K562 (cell line): ENCODE measurements around the gene CASTOR1. TPM values are rescaled to one million over a fixed set of nuclear protein-coding genes. Genes with fewer than 3 reads are reported as not detected.
A peak's percentile ranks its signal among the peaks of the same experiment; 100 is the strongest.

ENCODE experiments used
- ATAC-seq: fragments of 200-7000 bp; cut with Tn5 transposase; 3 replicates; pipeline ENCODE4 v1.9.1; 2020; ENCODE audit warnings: moderate library complexity
- BruUV-seq: library from RNA; stranded (reverse); fragments of 400-500 nt; replicated peaks from 2 replicates; lab custom pipeline; 2021; lab: Mats Ljungman, UMichigan
- CTCF ChIA-PET: fragments of 300-600 bp; formaldehyde crosslinking; extraction: SDS; loops from one replicate; lab custom pipeline; 2021; ENCODE audit warnings: low intra/inter-chr PET ratio; lab: Yijun Ruan, JAX
- POLR2A ChIA-PET: fragments of 300-600, 350-650 bp; sonication (Branson Sonifier 250); formaldehyde crosslinking; extraction: SDS; loops from one replicate; lab custom pipeline; 2021; ENCODE audit warnings: antibody characterized with exemption, inconsistent platforms; lab: Yijun Ruan, JAX
- DNase-seq, 4 experiments: peaks; one replicate each; pipeline versions ENCODE4 v3.0.0 to v3.0.0-alpha.2; 2011 to 2018; ENCODE audit warnings: low spot score in 3 of 4, mixed read lengths in 3 of 4; ENCODE audit errors: extremely low read depth in 1 of 4
- FAIRE-seq: peaks from 2 replicates; lab custom pipeline; 2011; peaks lifted over from hg19 to GRCh38; lab: Jason Lieb, UNC
- H2AFZ ChIP-seq: 2 replicates; pipeline ENCODE4 v1.6.0; 2011; ENCODE audit warnings: low read depth, low read length, control low read depth, inconsistent platforms
- H3K27ac ChIP-seq: fragments of 200-600 bp; 3 replicates; pipeline ENCODE4 v1.8.0; 2011; ENCODE audit warnings: low read depth, mild to moderate bottlenecking, control low read depth, inconsistent platforms, low read length, moderate library complexity, mixed read lengths; ENCODE audit errors: extremely low read depth
- H3K27me3 ChIP-seq, 2 experiments: fragments of 300-600 bp in 1 of 2; 2 replicates in 1 of 2; 3 replicates in 1 of 2; pipeline versions ENCODE4 v1.6.0 to v1.8.0; 2011; ENCODE audit warnings: inconsistent platforms in 2 of 2, low read length in 2 of 2, mild to moderate bottlenecking in 1 of 2, mixed read lengths in 1 of 2, moderate library complexity in 1 of 2; ENCODE audit not compliant: control insufficient read depth in 2 of 2, insufficient read depth in 2 of 2
- H3K36me3 ChIP-seq: fragments of 300-600 bp; 3 replicates; pipeline ENCODE4 v1.8.0; 2011; ENCODE audit warnings: mild to moderate bottlenecking, low read length, inconsistent platforms; ENCODE audit not compliant: control insufficient read depth, insufficient read depth
- H3K4me1 ChIP-seq, 2 experiments: fragments of 200-600 bp in 1 of 2; replicated peaks in 1 of 2; 2 replicates in 1 of 2; 3 replicates in 1 of 2; pipeline versions ENCODE4 v1.5.1 to v1.8.0; 2011; ENCODE audit warnings: inconsistent platforms in 2 of 2, low read length in 2 of 2, mild to moderate bottlenecking in 1 of 2, mixed read lengths in 1 of 2, moderate library complexity in 1 of 2; ENCODE audit not compliant: control insufficient read depth in 2 of 2, insufficient read depth in 2 of 2
- H3K4me2 ChIP-seq: 2 replicates; pipeline ENCODE4 v1.6.1; 2011; ENCODE audit warnings: low read length, control low read depth, inconsistent platforms, mixed read lengths; ENCODE audit not compliant: insufficient read depth
- H3K4me3 ChIP-seq: fragments of 200-600 bp; sonication (generic), shearing (Covaris generic); 2 replicates; pipeline ENCODE4 v1.5.1; 2016; ENCODE audit warnings: control low read depth, inconsistent platforms
- H3K79me2 ChIP-seq: fragments of 200-600 bp; 3 replicates; pipeline ENCODE4 v1.8.0; 2011; ENCODE audit warnings: low read length, inconsistent platforms; ENCODE audit not compliant: control insufficient read depth, insufficient read depth
- H3K9ac ChIP-seq, 2 experiments: 2 replicates each; pipeline versions ENCODE4 v1.6.0 to v1.6.1; 2011; ENCODE audit warnings: low read depth in 2 of 2, low read length in 2 of 2, control low read depth in 1 of 2, inconsistent platforms in 1 of 2, mild to moderate bottlenecking in 1 of 2, mixed read lengths in 1 of 2; ENCODE audit not compliant: insufficient read depth in 1 of 2
- H3K9me1 ChIP-seq: one replicate; pipeline ENCODE4 v1.6.0; 2011; ENCODE audit warnings: inconsistent platforms, mild to moderate bottlenecking, low read length, moderate library complexity; ENCODE audit not compliant: control insufficient read depth, insufficient read depth
- H3K9me3 ChIP-seq: replicated peaks from 2 replicates; pipeline ENCODE4 v1.5.1; 2011; ENCODE audit warnings: low read depth, low read length, inconsistent platforms; ENCODE audit not compliant: control insufficient read depth, insufficient read depth
- H4K20me1 ChIP-seq: replicated peaks from 2 replicates; pipeline ENCODE4 v1.6.1; 2011; ENCODE audit warnings: low read length, inconsistent platforms, mixed read lengths; ENCODE audit not compliant: control insufficient read depth, insufficient read depth
- HNRNPL ChIP-seq: fragments of 200-400 bp; formaldehyde crosslinking; IDR thresholded peaks from 2 replicates; pipeline ENCODE4 v1.6.1; 2017; ENCODE audit warnings: low read depth, mild to moderate bottlenecking, low read length
- HNRNPUL1 ChIP-seq: fragments of 200-400 bp; formaldehyde crosslinking; IDR thresholded peaks from 2 replicates; pipeline ENCODE4 v1.6.1; 2017; ENCODE audit warnings: low read length
- KDM1A ChIP-seq, 2 experiments: fragments of 450-650 bp; IDR thresholded peaks; 2 replicates each; pipeline ENCODE4 v1.6.1; 2016; ENCODE audit warnings: mild to moderate bottlenecking in 2 of 2
- MAFK ChIP-seq: IDR thresholded peaks from 2 replicates; pipeline ENCODE4 v1.6.1; 2011; ENCODE audit warnings: low read length, improper control_type of control experiment
- MXI1 ChIP-seq: IDR thresholded peaks from 2 replicates; pipeline ENCODE4 v1.6.1; 2011; ENCODE audit warnings: low read depth, mild to moderate bottlenecking, improper control_type of control experiment, low read length
- PHTF2 ChIP-seq: fragments of 250-450 bp; sonication (Bioruptor Pico); IDR thresholded peaks from 2 replicates; pipeline ENCODE4 v1.5.0; 2021; ENCODE audit warnings: mild to moderate bottlenecking
- TEAD4 ChIP-seq, 2 experiments: sonication (generic) in 1 of 2; formaldehyde crosslinking in 1 of 2; IDR thresholded peaks; 2 replicates each; pipeline versions ENCODE4 v1.6.1 to v1.8.0; 2012 to 2022; ENCODE audit warnings: borderline replicate concordance in 1 of 2, inconsistent platforms in 1 of 2, low read length in 1 of 2, mild to moderate bottlenecking in 1 of 2, missing genetic modification reagents in 1 of 2
- ZNF197 ChIP-seq: fragments of 200-800 bp; sonication (Bioruptor generic); IDR thresholded peaks from 2 replicates; pipeline ENCODE4 v1.6.1; 2016; ENCODE audit warnings: low read depth, missing genetic modification characterization, missing compliant biosample characterization
- ZNF316 ChIP-seq: fragments of 450-650 bp; IDR thresholded peaks from 2 replicates; pipeline ENCODE4 v1.6.1; 2016
- ZNF561 ChIP-seq: fragments of 450-650 bp; formaldehyde crosslinking; conservative IDR thresholded peaks from 2 replicates; pipeline ENCODE4 v1.4.0; 2020; ENCODE audit warnings: mild to moderate bottlenecking, moderate library complexity
- WGBS: fragments of 100-300 bp; shearing (Covaris generic); methylation state at CpG from one replicate; pipeline ENCODE4 v1.1.6; 2016; ENCODE audit warnings: low coverage, mixed read lengths; ENCODE audit not compliant: insufficient coverage; ENCODE audit errors: missing lambda C conversion rate; 5-methylcytosine and 5-hydroxymethylcytosine counted together
- in situ Hi-C: fragments of 300-500 bp; cut with MboI; formaldehyde crosslinking; loops from 4 replicates; pipeline ENCODE4 v1.15.0; 2018; ENCODE audit warnings: inconsistent platforms, mixed read lengths
- intact Hi-C: fragments of 100-400 bp; cut with micrococcal nuclease; formaldehyde crosslinking; loops from 2 replicates; pipeline ENCODE4 v1.14.2; 2022
- polyA plus RNA-seq, 8 experiments: library from polyadenylated mRNA; depleted of rRNA in 4 of 8; stranded (reverse) in 5 of 8; unstranded in 3 of 8; fragments of >200 nt; fragmentation: Nextera tagmentation in 2 of 8; fragmentation: Illumina TruSeq in 1 of 8; extraction: Ambion mirVana in 2 of 8; extraction: Trizol in 1 of 8; gene quantifications; 2 replicates each; pipeline versions ENCODE4 v1.2.1 to v1.2.3, GENCODE V29; 2011 to 2014; ENCODE audit warnings: inconsistent platforms in 1 of 8, missing spikeins in 1 of 8
- total RNA-seq, 7 experiments: library from RNA; depleted of rRNA in 6 of 7; stranded (reverse); fragments of >200 nt in 6 of 7; fragmentation: Illumina TruSeq in 2 of 7; extraction: Trizol in 2 of 7; gene quantifications; 2 replicates each; pipeline versions ENCODE4 v1.2.1 to v1.2.3, GENCODE V29; 2011 to 2021; ENCODE audit warnings: low replicate concordance in 1 of 7
- TF ChIP-seq, protein P1 (sequence below): IDR thresholded peaks from 3 replicates; pipeline ENCODE4 v1.6.1; 2011; ENCODE audit warnings: borderline replicate concordance, mild to moderate bottlenecking; ENCODE audit not compliant: insufficient read length, insufficient read depth
- TF ChIP-seq, protein P2 (sequence below): sonication (generic); formaldehyde crosslinking; IDR thresholded peaks from 2 replicates; pipeline ENCODE4 v1.8.0; 2022; ENCODE audit warnings: missing genetic modification reagents, mild to moderate bottlenecking, borderline replicate concordance

Gene CASTOR1
- total and polyA plus RNA-seq, 9 of the 15 experiments (the other 6 are each of a cell fraction or from before 2014, with no cell fraction given): 0.35 to 2.6 (median 1.1) TPM

DNA sequence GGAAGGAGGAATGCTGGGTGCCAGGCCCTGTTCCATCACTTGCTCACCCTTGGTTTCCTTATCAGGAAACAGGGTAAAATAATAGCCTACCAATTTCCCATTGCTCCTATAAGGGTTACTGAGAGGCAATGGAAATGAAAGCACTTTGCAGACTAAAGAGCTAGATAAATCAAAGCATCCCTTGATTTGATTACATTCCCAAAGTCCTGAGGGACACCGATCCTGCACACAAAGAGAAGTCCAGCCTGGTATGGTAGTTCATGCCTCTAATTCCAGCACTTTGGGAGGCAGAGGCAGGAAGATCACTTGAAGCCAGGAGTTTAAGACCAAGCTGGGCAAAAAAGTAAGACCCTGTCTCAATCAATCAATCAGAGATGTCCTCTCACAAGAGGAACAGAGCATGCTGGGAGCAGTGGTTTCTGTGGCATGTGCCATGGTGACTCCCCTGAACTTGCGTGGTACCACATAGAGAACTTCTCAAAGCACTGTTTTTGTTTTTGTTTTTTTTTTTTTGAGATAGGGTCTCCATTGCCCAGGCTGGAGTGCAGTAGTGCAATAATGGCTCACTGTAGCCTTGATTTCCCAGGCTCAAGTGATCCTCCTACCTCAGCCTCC, 26.8 kb upstream of the CASTOR1 start:
- Histone ChIP-seq H3K9me3 (no peaks in the 10 kb centered on the region), H3K27ac (no peak overlapping the region), H4K20me1 (peaks cover 4% of the 10 kb centered on the region; the same call in 1 of the 2 replicates), H3K4me2 (no peak overlapping the region), H3K79me2 (no peaks in the 10 kb centered on the region; the same call in 2 of the 3 replicates), H3K9me1 (no peaks in the 10 kb centered on the region), H3K27me3 (no peaks in the 10 kb centered on the region), H3K4me3 (no peak overlapping the region), H2AFZ (no peak overlapping the region), H3K9ac (no peak overlapping the region), H3K36me3 (peaks cover 3% of the 10 kb centered on the region; the same call in 2 of the 3 replicates), H3K4me1 (peaks cover 10 to 14% of the 10 kb centered on the region in 2 experiments; a peak in 3 of 5 replicates)
- ATAC-seq: no peak
- ChIA-PET CTCF (no interaction called here), POLR2A (interaction anchor here (0.8 kb wide), 1 partner anchor 76 kb away, joined by 4 read pairs; no protein-coding TSS in a partner anchor)
- BruUV-seq: no TSS peak
- TF ChIP-seq KDM1A (IDR thresholded peaks at IDR 0.05) (0 out of 4 replicates have a peak, but pooled peaks have one; percentile 9 to 32), TEAD4 (IDR thresholded peaks at IDR 0.05; ENCODE audit: low read length) (no peak), TEAD4 (CRISPR knock-in tag; IDR thresholded peaks at IDR 0.05; ENCODE audit: borderline replicate concordance) (no peak), HNRNPL (no peak)
- in situ Hi-C loops: no loop called here
- 71% methylated on average over 2 of the region's 2 CpGs for WGBS
- intact Hi-C loops: no loop called here
- no peak for FAIRE-seq
- DNase-seq: no peak

DNA sequence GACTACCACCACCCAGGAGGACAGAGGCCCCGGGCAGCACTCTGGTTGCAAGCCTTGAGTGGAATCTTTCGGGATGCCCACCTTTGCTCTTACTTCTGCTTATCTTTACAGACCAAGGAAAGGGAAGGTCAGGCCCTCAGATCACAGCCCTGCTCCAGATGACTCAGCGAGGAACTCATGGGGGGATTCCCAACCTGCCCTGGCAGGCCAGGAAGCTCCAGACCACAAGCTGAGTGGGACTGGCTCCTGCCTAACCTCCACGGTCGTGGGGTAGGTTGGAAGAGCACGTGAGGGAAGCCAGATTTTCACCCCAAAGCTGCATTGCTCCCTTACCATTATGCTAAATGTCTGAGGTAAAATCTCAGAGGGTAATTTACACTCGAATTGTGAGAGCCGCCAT, 25.6 kb upstream of the CASTOR1 start:
- intact Hi-C loops (no loop called here), in situ Hi-C loops (no loop called here)
- no peaks in the 10 kb centered on the region for H3K27me3 ChIP-seq
- POLR2A ChIA-PET: interaction anchor here (0.6 to 0.7 kb wide), 2 partner anchors 10 to 19 kb away, joined by 3 to 5 read pairs; no protein-coding TSS in a partner anchor
- DNase-seq: peak in 3 of 4 experiments; percentile 22 to 39 (median 31)
- H3K36me3 ChIP-seq: no peaks in the 10 kb centered on the region; the same call in 2 of the 3 replicates
- peaks cover 10 to 22% of the 10 kb centered on the region in 2 experiments for H3K4me1 ChIP-seq
- H3K4me3 ChIP-seq: no peak overlapping the region
- H3K9me1 ChIP-seq: no peaks in the 10 kb centered on the region
- H3K4me2 ChIP-seq: no peak overlapping the region
- CTCF ChIA-PET: no interaction called here
- BruUV-seq: no TSS peak
- FAIRE-seq: no peak
- H3K9ac ChIP-seq: peak overlapping the region in 1 of 2 experiments; percentile 84; a peak in 1 of 4 replicates
- no peak overlapping the region for H3K27ac ChIP-seq
- H3K9me3 ChIP-seq: no peaks in the 10 kb centered on the region
- H4K20me1 ChIP-seq: peaks cover 4% of the 10 kb centered on the region; the same call in 1 of the 2 replicates
- H3K79me2 ChIP-seq: no peaks in the 10 kb centered on the region; the same call in 2 of the 3 replicates
- H2AFZ ChIP-seq: no peak overlapping the region
- ATAC-seq: no peak
- WGBS: 27% methylated on average over 8 of the region's 8 CpGs
- TF ChIP-seq ZNF561 (no peak), PHTF2 (CRISPR knock-in tag) (no peak), MAFK (no peak), MXI1 (no peak), HNRNPUL1 (no peak), ZNF316 (no peak), ZNF197 (CRISPR knock-in tag) (no peak)
- TF ChIP-seq, protein P1, sequence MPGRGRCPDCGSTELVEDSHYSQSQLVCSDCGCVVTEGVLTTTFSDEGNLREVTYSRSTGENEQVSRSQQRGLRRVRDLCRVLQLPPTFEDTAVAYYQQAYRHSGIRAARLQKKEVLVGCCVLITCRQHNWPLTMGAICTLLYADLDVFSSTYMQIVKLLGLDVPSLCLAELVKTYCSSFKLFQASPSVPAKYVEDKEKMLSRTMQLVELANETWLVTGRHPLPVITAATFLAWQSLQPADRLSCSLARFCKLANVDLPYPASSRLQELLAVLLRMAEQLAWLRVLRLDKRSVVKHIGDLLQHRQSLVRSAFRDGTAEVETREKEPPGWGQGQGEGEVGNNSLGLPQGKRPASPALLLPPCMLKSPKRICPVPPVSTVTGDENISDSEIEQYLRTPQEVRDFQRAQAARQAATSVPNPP: no peak
- TF ChIP-seq, protein P2, sequence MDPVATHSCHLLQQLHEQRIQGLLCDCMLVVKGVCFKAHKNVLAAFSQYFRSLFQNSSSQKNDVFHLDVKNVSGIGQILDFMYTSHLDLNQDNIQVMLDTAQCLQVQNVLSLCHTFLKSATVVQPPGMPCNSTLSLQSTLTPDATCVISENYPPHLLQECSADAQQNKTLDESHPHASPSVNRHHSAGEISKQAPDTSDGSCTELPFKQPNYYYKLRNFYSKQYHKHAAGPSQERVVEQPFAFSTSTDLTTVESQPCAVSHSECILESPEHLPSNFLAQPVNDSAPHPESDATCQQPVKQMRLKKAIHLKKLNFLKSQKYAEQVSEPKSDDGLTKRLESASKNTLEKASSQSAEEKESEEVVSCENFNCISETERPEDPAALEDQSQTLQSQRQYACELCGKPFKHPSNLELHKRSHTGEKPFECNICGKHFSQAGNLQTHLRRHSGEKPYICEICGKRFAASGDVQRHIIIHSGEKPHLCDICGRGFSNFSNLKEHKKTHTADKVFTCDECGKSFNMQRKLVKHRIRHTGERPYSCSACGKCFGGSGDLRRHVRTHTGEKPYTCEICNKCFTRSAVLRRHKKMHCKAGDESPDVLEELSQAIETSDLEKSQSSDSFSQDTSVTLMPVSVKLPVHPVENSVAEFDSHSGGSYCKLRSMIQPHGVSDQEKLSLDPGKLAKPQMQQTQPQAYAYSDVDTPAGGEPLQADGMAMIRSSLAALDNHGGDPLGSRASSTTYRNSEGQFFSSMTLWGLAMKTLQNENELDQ: no peak
